T1000 (cell line): ENCODE results near the gene TDRD15.
"Not testable (repeated sequence)": the region's sequence is repeated elsewhere in the genome, so short reads cannot be mapped to it uniquely, and the experiment has no call there.

Experiments
- DNase-seq: peaks from one replicate; lab custom pipeline; 2025; ENCODE audit warnings: mixed read lengths; lab: John Stamatoyannopoulos, UW

Gene TDRD15

DNA sequence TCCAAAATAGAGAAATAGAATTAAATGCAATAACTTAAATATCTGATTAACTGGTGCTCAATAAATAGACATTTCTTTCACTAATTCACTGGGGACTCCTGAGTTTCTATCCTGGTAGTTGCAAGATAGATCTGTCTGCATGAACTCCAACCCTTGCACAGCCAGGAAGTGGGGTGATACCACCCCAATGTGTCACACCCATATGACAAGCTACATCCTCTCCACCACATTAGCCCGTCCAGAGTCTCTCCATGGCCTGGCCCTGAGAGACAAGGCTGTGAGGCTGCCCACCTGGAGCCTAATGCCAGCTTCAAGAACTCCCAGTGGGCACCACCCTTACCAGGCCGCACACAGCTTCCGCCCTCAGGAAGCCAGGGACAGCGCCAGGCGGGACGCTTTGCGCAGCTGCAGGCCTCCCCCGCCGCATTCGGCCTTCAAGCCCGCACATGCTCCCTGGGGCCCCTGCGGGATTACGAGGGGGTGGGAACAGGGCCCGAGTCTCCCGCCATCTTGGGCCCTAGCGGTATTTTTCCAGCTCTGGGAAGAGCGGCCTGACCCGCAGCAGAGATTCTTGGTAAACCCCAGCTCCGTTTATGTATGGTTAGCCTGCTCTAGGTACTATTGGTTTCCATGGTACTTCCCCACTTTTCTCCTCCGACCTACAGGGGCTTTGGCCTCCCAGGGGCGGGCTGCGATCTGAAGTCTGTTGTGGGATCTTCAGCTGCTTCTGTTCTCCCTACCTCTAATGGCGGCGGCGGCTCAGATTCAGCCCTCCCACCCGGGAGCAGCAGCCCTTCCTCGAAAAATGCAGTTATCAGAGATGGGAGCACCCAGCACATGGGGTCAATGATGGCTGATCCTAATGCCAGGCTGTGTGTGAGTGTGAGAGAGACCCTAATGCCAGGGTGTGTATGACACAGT, at the start of gene TDRD15:
TSS of gene TDRD15 (plus strand) at position 496 of the 921 bp plus-strand sequence. CDS start 13,500 bp downstream, outside the sequence.
- DNase-seq = no peak

- DNase-seq = no peak
These were observed 45.5 kb upstream of the TDRD15 start for GRCh38 chr2:21078296-21078695.

GRCh38 chr2:21083482-21083881, 40.3 kb upstream of the TDRD15 start:
- DNase-seq = no peak

DNA sequence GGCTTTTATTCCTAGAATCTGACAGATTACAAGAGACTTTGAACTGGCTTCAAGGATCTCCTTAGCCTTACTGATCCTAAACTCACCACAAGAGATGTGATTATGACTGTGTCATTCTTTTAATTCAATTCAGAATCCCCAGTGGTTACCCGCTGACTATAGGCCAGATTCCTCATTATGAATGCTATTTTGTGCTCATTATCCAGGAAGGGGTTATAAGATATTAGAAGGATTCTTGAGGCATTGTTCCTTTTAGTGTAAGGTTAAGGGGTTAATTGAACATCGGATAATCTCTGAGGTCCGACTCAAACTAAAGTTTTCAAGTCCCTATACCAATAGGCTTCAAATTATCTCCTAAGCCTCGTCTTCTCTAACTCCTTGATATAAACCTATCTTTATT, 39.4 kb upstream of the TDRD15 start:
- DNase-seq = no peak

DNA sequence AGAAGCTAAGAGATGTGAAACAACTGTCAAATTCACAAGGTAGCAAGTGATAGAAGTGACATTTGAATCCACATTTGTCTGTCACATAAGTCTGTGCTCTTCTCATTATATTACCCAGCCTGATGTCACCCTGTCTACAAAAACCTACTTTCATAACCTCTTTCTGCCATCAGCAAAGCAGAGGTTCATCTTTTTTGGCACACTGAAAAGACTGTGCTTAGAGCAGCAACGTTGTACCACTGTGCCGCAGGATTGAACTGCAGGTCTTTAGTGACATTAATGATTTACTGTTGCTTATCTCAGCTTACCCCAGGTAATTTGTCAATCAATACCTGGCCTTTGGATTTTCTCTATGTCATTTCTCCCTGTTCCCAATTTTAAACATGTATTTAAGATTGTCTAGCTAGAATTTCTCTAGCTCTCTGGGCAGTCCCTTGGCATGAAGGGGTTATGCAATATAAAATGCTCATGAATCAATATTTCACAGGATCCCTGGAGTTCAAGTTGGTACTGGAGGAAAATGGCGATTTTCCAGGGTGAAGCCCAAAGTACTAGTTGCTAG, 31.4 kb upstream of the TDRD15 start:
- DNase-seq = no peak

DNA sequence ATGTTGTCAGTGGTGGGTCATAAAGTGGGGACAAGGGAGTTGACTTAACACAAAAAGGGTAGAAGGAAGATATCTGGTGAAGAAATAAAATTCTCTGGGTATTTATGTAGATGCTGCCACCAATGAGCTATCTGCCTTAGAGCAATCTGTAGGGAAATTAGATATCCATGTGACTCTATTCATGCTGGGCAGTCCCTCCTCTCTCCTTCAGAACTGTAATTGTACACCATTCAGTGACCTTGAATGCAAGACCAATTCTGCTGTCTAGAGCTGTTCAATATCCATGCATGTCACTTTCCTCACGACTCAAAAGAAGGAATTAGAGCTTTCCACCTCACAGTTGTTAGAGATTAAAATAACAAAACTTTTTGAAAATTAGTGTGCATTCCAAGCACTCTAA, 28.6 kb upstream of the TDRD15 start:
- DNase-seq = no peak

GRCh38 chr2:21095714-21096113, 28.1 kb upstream of the TDRD15 start:
- DNase-seq = no peak

DNA sequence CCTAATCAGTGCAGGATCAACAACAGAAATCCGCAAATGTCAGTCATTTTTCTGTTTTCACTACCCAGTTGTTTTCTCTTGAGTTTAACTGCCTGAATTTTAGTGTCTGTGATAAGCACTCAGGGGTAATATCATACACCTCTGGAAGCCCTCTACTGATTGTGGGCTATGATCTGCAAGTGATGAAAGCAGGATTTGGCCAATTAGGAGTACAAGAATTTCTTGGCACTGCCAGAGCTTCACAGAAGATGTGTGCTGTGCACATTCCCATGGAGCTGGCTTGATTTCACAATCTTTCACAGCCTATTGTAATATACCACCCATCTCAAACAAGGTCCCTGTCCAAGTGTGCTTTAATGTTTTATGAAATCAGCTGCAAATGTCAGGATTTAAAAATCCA, 27.3 kb upstream of the TDRD15 start:
- no peak for DNase-seq

- DNase-seq = no peak
These were observed 26.4 kb upstream of the TDRD15 start for GRCh38 chr2:21097331-21097730.

DNA sequence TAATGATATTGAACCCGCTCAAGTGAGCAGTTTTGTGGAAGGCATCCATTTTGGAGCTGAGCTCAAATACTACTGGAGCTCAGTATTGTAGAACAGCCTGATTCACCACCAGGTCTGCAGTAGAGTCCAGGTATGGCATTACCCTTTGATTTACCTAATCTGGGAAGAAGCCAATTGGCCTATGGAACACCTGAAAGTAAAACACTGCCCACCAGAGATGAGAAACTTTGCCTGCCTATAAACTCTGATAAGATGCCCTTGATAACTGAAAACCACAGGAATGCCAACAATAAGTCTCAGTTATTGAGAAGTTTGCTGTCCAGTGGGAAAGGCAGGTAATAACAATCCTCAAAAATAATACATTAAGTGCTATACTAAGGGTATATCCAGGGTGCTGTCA, 25.5 kb upstream of the TDRD15 start:
- DNase-seq = no peak

- no peak for DNase-seq
These were observed 24.4 kb upstream of the TDRD15 start for GRCh38 chr2:21099281-21099907.

DNA sequence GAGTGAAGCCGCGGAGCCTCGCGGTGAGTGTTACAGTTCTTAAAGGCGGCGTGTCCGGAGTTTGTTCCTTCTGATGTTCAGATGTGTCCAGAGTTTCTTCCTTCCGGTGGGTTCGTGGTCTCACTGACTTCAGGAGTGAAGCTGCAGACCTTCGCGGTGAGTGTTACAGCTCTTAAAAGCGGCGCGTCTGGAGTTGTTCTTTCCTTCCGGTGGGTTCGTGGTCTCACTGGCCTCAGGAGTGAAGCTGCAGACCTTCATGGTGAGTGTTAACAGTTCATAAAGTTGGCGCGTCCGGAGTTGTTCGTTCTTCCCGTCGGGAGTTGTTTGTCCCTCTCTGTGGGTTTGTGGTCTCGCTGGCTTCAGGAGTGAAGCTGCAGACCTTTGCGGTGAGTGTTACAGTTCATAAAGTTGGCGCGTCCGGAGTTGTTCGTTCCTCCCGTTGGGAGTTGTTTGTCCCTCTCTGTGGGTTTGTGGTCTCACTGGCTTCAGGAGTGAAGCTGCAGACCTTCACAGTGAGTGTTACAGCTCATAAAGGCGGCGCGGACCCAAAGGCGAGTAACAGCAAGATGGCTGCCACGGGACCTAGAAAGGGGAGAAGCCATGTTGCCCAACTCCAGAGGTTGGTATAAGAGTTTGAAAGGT, 22.1 kb upstream of the TDRD15 start:
- DNase-seq = not testable (repeated sequence)

- DNase-seq = no peak
These were observed 21.4 kb upstream of the TDRD15 start for GRCh38 chr2:21102356-21102755.

DNA sequence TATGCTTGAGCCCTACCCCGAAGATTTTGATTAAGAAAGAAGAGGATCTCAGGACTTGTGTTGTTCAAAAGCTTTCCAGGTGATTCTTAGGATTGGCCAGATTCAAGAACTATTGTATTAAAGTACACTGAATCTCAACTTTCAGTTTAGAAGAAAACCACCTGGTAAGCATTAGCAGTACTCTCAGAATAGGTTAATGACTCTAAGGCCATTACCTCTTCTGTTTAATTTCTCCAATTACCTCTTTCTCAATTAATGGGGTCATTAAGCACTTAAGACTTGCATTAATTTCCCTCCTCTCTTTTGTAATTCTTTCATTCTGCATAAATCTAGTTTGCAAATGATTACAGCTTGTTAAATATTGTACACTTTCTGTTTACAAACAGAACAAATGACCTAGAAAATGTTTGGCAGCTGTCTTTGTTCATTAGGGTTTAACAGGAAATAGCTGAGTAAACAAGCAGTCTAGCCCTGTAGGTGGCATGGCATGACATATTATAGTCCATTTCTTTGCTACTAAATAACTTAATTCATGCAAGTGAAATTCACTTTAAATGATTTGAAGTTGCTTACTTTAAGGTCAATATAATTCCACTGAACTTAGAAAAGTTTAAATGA, 20.4 kb upstream of the TDRD15 start:
- no peak for DNase-seq

GRCh38 chr2:21104030-21104660, 19.6 kb upstream of the TDRD15 start:
- no peak for DNase-seq

DNA sequence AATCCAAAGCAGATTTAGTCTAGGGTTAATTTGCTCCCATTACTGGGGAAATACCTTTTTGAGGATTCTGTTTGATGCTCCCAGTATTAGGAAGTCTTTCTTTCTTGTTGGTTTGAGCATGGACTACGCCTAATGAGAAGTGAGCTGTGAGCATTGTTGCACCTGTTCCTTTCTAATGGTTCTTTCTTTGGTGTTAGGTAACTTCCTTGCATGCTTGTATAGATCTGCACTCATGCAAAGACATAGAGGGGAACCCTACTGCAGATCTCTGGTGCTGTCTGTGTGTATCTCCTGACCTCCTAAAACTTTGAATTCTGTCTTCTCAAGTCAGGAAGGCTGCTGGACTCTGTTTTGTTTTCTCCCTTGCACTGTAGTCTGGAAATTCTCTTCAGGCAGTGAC, 12.8 kb upstream of the TDRD15 start:
- DNase-seq = no peak

- no peak for DNase-seq
These were observed 6.1 kb upstream of the TDRD15 start for GRCh38 chr2:21117688-21118087.

- DNase-seq = no peak
These were observed 5.4 kb upstream of the TDRD15 start for GRCh38 chr2:21118302-21118920.

GRCh38 chr2:21131861-21132260, 8.1 kb downstream of the TDRD15 start:
- no peak for DNase-seq

GRCh38 chr2:21135585-21135984, 11.8 kb downstream of the TDRD15 start:
- no peak for DNase-seq

DNA sequence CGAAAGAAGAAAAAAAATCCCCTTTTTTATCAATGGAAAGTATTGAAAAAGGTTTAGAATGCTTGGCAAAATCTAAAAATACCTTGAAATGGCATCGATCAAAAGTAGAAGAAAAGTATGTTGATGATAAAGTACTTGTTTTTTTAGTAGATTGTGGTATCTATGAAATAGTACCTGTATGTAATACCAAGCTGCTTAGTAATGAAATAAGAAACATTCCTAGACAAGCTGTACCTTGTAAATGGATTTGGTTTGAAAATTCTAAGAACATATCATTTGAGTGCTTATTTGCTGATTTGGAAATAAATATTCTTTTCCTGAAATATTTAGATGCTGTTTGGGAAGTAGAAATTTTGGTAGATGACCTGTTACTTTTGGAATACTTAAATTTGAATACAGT, 18.4 kb downstream of the TDRD15 start:
- DNase-seq = no peak
